Parathyroid adenoma (tissue), 2 donors: ENCODE results near the gene LTB4R2.

Experiments used
- H2AFZ ChIP-seq: fragments of 300-600 bp; sonication (generic); one replicate; pipeline ENCODE4 v1.7.0; 2017; ENCODE audit warnings: antibody characterized with exemption, mild to moderate bottlenecking
- H3K27ac ChIP-seq: fragments of 300-600 bp; sonication (generic); one replicate; pipeline ENCODE4 v1.7.0; 2017
- H3K27me3 ChIP-seq: fragments of 300-600 bp; sonication (generic); one replicate; pipeline ENCODE4 v1.7.0; 2017; ENCODE audit warnings: low read length; ENCODE audit not compliant: control insufficient read depth, insufficient read depth
- H3K36me3 ChIP-seq: fragments of 300-600 bp; sonication (generic); one replicate; pipeline ENCODE4 v1.7.0; 2017; ENCODE audit warnings: low read length; ENCODE audit not compliant: control insufficient read depth, insufficient read depth
- H3K4me1 ChIP-seq: fragments of 300-600 bp; sonication (generic); one replicate; pipeline ENCODE4 v1.7.0; 2017; ENCODE audit warnings: control low read depth
- H3K4me2 ChIP-seq: fragments of 300-600 bp; sonication (generic); one replicate; pipeline ENCODE4 v1.7.0; 2017; ENCODE audit warnings: low read length
- H3K4me3 ChIP-seq: fragments of 300-600 bp; sonication (generic); one replicate; pipeline ENCODE4 v1.7.0; 2017; ENCODE audit warnings: low read depth, low read length
- H3K79me2 ChIP-seq: fragments of 300-600 bp; sonication (generic); one replicate; pipeline ENCODE4 v1.7.0; 2017; ENCODE audit warnings: control low read depth
- H3K9ac ChIP-seq: fragments of 300-600 bp; sonication (generic); one replicate; pipeline ENCODE4 v1.7.0; 2017; ENCODE audit warnings: mild to moderate bottlenecking
- H3K9me3 ChIP-seq: fragments of 300-600 bp; sonication (generic); one replicate; pipeline ENCODE4 v1.7.0; 2017; ENCODE audit warnings: low read length; ENCODE audit not compliant: control insufficient read depth
- CTCF ChIP-seq: fragments of 300-600 bp; sonication (generic); IDR thresholded peaks from one replicate; pipeline ENCODE4 v1.7.0; 2017; ENCODE audit warnings: antibody characterized with exemption, mild to moderate bottlenecking
- donor health status: primary hyperparathyroidism.

The LTB4R2 gene

GRCh38 chr14:24283796-24284460 lies 26.0 kb upstream of the LTB4R2 start:
- H3K4me2 ChIP-seq: no peak overlapping the region
- no peaks in the 10 kb centered on the region for H3K9me3 ChIP-seq
- no peaks in the 10 kb centered on the region for H3K4me1 ChIP-seq
- H2AFZ ChIP-seq: no peak overlapping the region
- no peak for TF ChIP-seq CTCF
- H3K4me3 ChIP-seq: no peak overlapping the region
- H3K27me3 ChIP-seq: no peaks in the 10 kb centered on the region
- H3K27ac ChIP-seq: no peak overlapping the region
- H3K36me3 ChIP-seq: no peaks in the 10 kb centered on the region
- H3K79me2 ChIP-seq: no peaks in the 10 kb centered on the region
- H3K9ac ChIP-seq: no peak overlapping the region

GRCh38 chr14:24284501-24285035 lies 25.4 kb upstream of the LTB4R2 start:
- Histone ChIP-seq H3K4me1 (no peaks in the 10 kb centered on the region), H3K27me3 (no peaks in the 10 kb centered on the region), H3K27ac (no peak overlapping the region), H2AFZ (no peak overlapping the region), H3K79me2 (no peaks in the 10 kb centered on the region), H3K4me3 (no peak overlapping the region), H3K9ac (no peak overlapping the region), H3K36me3 (no peaks in the 10 kb centered on the region), H3K9me3 (no peaks in the 10 kb centered on the region), H3K4me2 (no peak overlapping the region)
- TF ChIP-seq CTCF: no peak

- Histone ChIP-seq H3K4me3 (no peak overlapping the region), H3K79me2 (no peaks in the 10 kb centered on the region), H3K4me1 (no peaks in the 10 kb centered on the region), H3K36me3 (no peaks in the 10 kb centered on the region), H3K9ac (no peak overlapping the region), H3K4me2 (no peak overlapping the region), H3K9me3 (no peaks in the 10 kb centered on the region), H2AFZ (no peak overlapping the region), H3K27me3 (no peaks in the 10 kb centered on the region), H3K27ac (no peak overlapping the region)
- no peak for TF ChIP-seq CTCF
Measured at GRCh38 chr14:24285351-24285750, 24.6 kb upstream of the LTB4R2 start.

- Histone ChIP-seq H3K4me1 (no peaks in the 10 kb centered on the region), H2AFZ (no peak overlapping the region), H3K4me2 (no peak overlapping the region), H3K27ac (no peak overlapping the region), H3K36me3 (no peaks in the 10 kb centered on the region), H3K4me3 (no peak overlapping the region), H3K9ac (no peak overlapping the region), H3K27me3 (no peaks in the 10 kb centered on the region), H3K79me2 (no peaks in the 10 kb centered on the region), H3K9me3 (no peaks in the 10 kb centered on the region)
- no peak for TF ChIP-seq CTCF
Measured at GRCh38 chr14:24286996-24287395, 22.9 kb upstream of the LTB4R2 start.

- Histone ChIP-seq H3K4me2 (no peak overlapping the region), H3K27me3 (no peaks in the 10 kb centered on the region), H3K79me2 (no peaks in the 10 kb centered on the region), H3K27ac (no peak overlapping the region), H3K36me3 (no peaks in the 10 kb centered on the region), H3K9me3 (no peaks in the 10 kb centered on the region), H2AFZ (no peak overlapping the region), H3K4me3 (no peak overlapping the region), H3K9ac (no peak overlapping the region), H3K4me1 (no peaks in the 10 kb centered on the region)
- no peak for TF ChIP-seq CTCF
Measured at GRCh38 chr14:24289649-24290280, 20.2 kb upstream of the LTB4R2 start.
